ENCODE measurements around the gene TGFBR3. TPM values are rescaled to one million over a fixed set of nuclear protein-coding genes. Genes with fewer than 3 reads are reported as not detected.

The TGFBR3 gene
- total and polyA plus RNA-seq, 2 of the 13 experiments (the other 11 are each of a cell fraction or from before 2014, with no cell fraction given), result 76.5 to 195 TPM

- TF ChIP-seq SMAD3 (CRISPR knock-in tag; IDR thresholded peaks at IDR 0.05) (no peak), HOXA9 (CRISPR knock-in tag; IDR thresholded peaks at IDR 0.05; ENCODE audit: borderline replicate concordance) (no peak), ZNF12 (CRISPR knock-in tag; IDR thresholded peaks at IDR 0.05) (peak; percentile 19; the same call in 1 of the 2 replicates), ZNF121 (CRISPR knock-in tag; IDR thresholded peaks at IDR 0.05) (no peak), HNRNPUL1 (IDR thresholded peaks at IDR 0.05; ENCODE audit: low read depth, low read length) (no peak), ZBTB14 (CRISPR knock-in tag; IDR thresholded peaks at IDR 0.05) (no peak), NFIC (IDR thresholded peaks at IDR 0.05; ENCODE audit: low read length) (no peak), ZNF33B (CRISPR knock-in tag; IDR thresholded peaks at IDR 0.05) (no peak), ZNF564 (CRISPR knock-in tag; IDR thresholded peaks at IDR 0.05) (no peak), NAIF1 (CRISPR knock-in tag; IDR thresholded peaks at IDR 0.05; ENCODE audit: borderline replicate concordance) (no peak), GRHL1 (CRISPR knock-in tag; conservative IDR thresholded peaks at IDR 0.05) (no peak), HOXA5 (CRISPR knock-in tag; IDR thresholded peaks at IDR 0.05) (no peak), SAFB2 (CRISPR knock-in tag; IDR thresholded peaks at IDR 0.05; ENCODE audit: borderline replicate concordance, low read depth) (no peak), POGZ (CRISPR knock-in tag; IDR thresholded peaks at IDR 0.05) (no peak), ISL2 (CRISPR knock-in tag; IDR thresholded peaks at IDR 0.05) (no peak), PTBP1 (IDR thresholded peaks at IDR 0.05; ENCODE audit: low read depth, low read length, poor library complexity, severe bottlenecking) (no peak), ARID2 (CRISPR knock-in tag; IDR thresholded peaks at IDR 0.05; ENCODE audit: borderline replicate concordance) (no peak), ZNF850 (CRISPR knock-in tag; conservative IDR thresholded peaks at IDR 0.05) (no peak), ZNF740 (CRISPR knock-in tag; IDR thresholded peaks at IDR 0.05) (no peak), FOXA3 (CRISPR knock-in tag; IDR thresholded peaks at IDR 0.05) (0 out of 2 replicates have a peak, but pooled peaks have one; percentile 5), MED1 (CRISPR knock-in tag; IDR thresholded peaks at IDR 0.05) (0 out of 2 replicates have a peak, but pooled peaks have one; percentile 14)
- TF ChIP-seq, protein P1, sequence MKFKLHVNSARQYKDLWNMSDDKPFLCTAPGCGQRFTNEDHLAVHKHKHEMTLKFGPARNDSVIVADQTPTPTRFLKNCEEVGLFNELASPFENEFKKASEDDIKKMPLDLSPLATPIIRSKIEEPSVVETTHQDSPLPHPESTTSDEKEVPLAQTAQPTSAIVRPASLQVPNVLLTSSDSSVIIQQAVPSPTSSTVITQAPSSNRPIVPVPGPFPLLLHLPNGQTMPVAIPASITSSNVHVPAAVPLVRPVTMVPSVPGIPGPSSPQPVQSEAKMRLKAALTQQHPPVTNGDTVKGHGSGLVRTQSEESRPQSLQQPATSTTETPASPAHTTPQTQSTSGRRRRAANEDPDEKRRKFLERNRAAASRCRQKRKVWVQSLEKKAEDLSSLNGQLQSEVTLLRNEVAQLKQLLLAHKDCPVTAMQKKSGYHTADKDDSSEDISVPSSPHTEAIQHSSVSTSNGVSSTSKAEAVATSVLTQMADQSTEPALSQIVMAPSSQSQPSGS (CRISPR knock-in tag; IDR thresholded peaks at IDR 0.05), result no peak
- TF ChIP-seq, protein P2, sequence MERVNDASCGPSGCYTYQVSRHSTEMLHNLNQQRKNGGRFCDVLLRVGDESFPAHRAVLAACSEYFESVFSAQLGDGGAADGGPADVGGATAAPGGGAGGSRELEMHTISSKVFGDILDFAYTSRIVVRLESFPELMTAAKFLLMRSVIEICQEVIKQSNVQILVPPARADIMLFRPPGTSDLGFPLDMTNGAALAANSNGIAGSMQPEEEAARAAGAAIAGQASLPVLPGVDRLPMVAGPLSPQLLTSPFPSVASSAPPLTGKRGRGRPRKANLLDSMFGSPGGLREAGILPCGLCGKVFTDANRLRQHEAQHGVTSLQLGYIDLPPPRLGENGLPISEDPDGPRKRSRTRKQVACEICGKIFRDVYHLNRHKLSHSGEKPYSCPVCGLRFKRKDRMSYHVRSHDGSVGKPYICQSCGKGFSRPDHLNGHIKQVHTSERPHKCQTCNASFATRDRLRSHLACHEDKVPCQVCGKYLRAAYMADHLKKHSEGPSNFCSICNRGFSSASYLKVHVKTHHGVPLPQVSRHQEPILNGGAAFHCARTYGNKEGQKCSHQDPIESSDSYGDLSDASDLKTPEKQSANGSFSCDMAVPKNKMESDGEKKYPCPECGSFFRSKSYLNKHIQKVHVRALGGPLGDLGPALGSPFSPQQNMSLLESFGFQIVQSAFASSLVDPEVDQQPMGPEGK (CRISPR knock-in tag; IDR thresholded peaks at IDR 0.05), result no peak
Measured at GRCh38 chr1:91806769-91807700, 78.9 kb downstream of the TGFBR3 start (continued).
